ENCODE measurements around the gene PATJ.

- TF ChIP-seq POLR2AphosphoS5 (IDR thresholded peaks at IDR 0.05) (no peak), CTCF (IDR thresholded peaks at IDR 0.05; ENCODE audit: poor library complexity, severe bottlenecking) (no peak), EZH2 (IDR thresholded peaks at IDR 0.05; ENCODE audit: borderline replicate concordance, insufficient read depth, low read length, poor library complexity, severe bottlenecking) (no peak), RAD21 (conservative IDR thresholded peaks at IDR 0.05) (no peak), EP300 (conservative IDR thresholded peaks at IDR 0.05; ENCODE audit: poor library complexity, severe bottlenecking) (no peak), SMC3 (conservative IDR thresholded peaks at IDR 0.05; ENCODE audit: poor library complexity) (no peak), MXI1 (conservative IDR thresholded peaks at IDR 0.05; ENCODE audit: poor library complexity, severe bottlenecking) (no peak), TAF1 (IDR thresholded peaks at IDR 0.05; ENCODE audit: low read depth) (no peak)
- TF ChIP-seq, protein P1, sequence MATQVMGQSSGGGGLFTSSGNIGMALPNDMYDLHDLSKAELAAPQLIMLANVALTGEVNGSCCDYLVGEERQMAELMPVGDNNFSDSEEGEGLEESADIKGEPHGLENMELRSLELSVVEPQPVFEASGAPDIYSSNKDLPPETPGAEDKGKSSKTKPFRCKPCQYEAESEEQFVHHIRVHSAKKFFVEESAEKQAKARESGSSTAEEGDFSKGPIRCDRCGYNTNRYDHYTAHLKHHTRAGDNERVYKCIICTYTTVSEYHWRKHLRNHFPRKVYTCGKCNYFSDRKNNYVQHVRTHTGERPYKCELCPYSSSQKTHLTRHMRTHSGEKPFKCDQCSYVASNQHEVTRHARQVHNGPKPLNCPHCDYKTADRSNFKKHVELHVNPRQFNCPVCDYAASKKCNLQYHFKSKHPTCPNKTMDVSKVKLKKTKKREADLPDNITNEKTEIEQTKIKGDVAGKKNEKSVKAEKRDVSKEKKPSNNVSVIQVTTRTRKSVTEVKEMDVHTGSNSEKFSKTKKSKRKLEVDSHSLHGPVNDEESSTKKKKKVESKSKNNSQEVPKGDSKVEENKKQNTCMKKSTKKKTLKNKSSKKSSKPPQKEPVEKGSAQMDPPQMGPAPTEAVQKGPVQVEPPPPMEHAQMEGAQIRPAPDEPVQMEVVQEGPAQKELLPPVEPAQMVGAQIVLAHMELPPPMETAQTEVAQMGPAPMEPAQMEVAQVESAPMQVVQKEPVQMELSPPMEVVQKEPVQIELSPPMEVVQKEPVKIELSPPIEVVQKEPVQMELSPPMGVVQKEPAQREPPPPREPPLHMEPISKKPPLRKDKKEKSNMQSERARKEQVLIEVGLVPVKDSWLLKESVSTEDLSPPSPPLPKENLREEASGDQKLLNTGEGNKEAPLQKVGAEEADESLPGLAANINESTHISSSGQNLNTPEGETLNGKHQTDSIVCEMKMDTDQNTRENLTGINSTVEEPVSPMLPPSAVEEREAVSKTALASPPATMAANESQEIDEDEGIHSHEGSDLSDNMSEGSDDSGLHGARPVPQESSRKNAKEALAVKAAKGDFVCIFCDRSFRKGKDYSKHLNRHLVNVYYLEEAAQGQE (IDR thresholded peaks at IDR 0.05; ENCODE audit: borderline replicate concordance) = no peak
Observed at GRCh38 chr1:61873994-61874393, 131.7 kb downstream of the PATJ start.

Measured in neural cell (in vitro differentiated cells).